HG02588 (cell line): ENCODE measurements around the gene FBXO47.
"Not testable (repeated sequence)": the region's sequence is repeated elsewhere in the genome, so short reads cannot be mapped to it uniquely, and the experiment has no call there.

Experiments used
- ATAC-seq: cut with Tn5 transposase; IDR thresholded peaks from one replicate; pipeline ENCODE4 v1.9.1; 2021; ENCODE audit warnings: mild to moderate bottlenecking, moderate library complexity; ENCODE audit not compliant: unreplicated experiment

Gene FBXO47

GRCh38 chr17:38922538-38923297 is 44.5 kb downstream of the FBXO47 start:
- ATAC-seq = no peak

- no peak for ATAC-seq
These were observed 45.3 kb downstream of the FBXO47 start for GRCh38 chr17:38921756-38922411.

GRCh38 chr17:38920374-38921291 is 46.6 kb downstream of the FBXO47 start:
- ATAC-seq = no peak

- no peak for ATAC-seq
These were observed 47.7 kb downstream of the FBXO47 start for GRCh38 chr17:38919316-38920078.

GRCh38 chr17:38918916-38919315 is 48.3 kb downstream of the FBXO47 start:
- no peak for ATAC-seq

GRCh38 chr17:38918129-38918913 is 48.9 kb downstream of the FBXO47 start:
- no peak for ATAC-seq

GRCh38 chr17:38917259-38917658 is 49.9 kb downstream of the FBXO47 start:
- ATAC-seq = no peak

- no peak for ATAC-seq
These were observed 50.4 kb downstream of the FBXO47 start for GRCh38 chr17:38916771-38917170.

GRCh38 chr17:38915639-38915995 is 51.6 kb downstream of the FBXO47 start:
- ATAC-seq = no peak

- ATAC-seq = no peak
These were observed 52.2 kb downstream of the FBXO47 start for GRCh38 chr17:38914741-38915638.

GRCh38 chr17:38912221-38912813 is 54.9 kb downstream of the FBXO47 start:
- ATAC-seq = no peak

GRCh38 chr17:38911731-38912081 is 55.5 kb downstream of the FBXO47 start:
- ATAC-seq = not testable (repeated sequence)

GRCh38 chr17:38911081-38911730 is 56.0 kb downstream of the FBXO47 start:
- no peak for ATAC-seq

- no peak for ATAC-seq
These were observed 56.9 kb downstream of the FBXO47 start for GRCh38 chr17:38910325-38910724.

GRCh38 chr17:38908676-38909181 is 58.5 kb downstream of the FBXO47 start:
- ATAC-seq = no peak

GRCh38 chr17:38907930-38908675 is 59.1 kb downstream of the FBXO47 start:
- ATAC-seq = no peak
